ENCODE data around the gene ZBED6.

Gene ZBED6

DNA sequence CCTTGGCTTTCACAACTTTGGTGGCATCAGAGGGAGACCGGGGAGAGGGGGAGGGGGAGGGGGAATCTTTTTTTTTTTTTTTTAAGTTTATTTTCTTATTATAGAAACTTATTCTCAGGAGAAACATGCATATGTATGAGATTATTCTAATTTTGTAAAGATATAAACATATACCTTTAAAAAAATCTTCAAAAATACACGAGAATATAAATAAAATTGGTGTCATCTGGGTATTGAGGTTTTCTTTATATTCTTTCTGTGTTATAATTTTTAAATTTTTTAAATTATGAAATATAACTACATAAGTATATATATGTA, 47.1 kb downstream of the ZBED6 start:
- TF ChIP-seq PPARA (CRISPR knock-in tag; IDR thresholded peaks at IDR 0.05; ENCODE audit: borderline replicate concordance): no peak
- no peak for TF ChIP-seq OSR1 (CRISPR knock-in tag; IDR thresholded peaks at IDR 0.05)
- no peak for TF ChIP-seq RARB (CRISPR knock-in tag; IDR thresholded peaks at IDR 0.05)
- TF ChIP-seq, protein P1, sequence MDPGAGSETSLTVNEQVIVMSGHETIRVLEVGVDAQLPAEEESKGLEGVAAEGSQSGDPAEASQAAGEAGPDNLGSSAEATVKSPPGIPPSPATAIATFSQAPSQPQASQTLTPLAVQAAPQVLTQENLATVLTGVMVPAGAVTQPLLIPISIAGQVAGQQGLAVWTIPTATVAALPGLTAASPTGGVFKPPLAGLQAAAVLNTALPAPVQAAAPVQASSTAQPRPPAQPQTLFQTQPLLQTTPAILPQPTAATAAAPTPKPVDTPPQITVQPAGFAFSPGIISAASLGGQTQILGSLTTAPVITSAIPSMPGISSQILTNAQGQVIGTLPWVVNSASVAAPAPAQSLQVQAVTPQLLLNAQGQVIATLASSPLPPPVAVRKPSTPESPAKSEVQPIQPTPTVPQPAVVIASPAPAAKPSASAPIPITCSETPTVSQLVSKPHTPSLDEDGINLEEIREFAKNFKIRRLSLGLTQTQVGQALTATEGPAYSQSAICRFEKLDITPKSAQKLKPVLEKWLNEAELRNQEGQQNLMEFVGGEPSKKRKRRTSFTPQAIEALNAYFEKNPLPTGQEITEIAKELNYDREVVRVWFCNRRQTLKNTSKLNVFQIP (CRISPR knock-in tag; IDR thresholded peaks at IDR 0.05; ENCODE audit: borderline replicate concordance, low read depth): no peak
- no peak for TF ChIP-seq GLIS3 (CRISPR knock-in tag; IDR thresholded peaks at IDR 0.05)
- no peak for TF ChIP-seq ZNF8 (CRISPR knock-in tag; IDR thresholded peaks at IDR 0.05)
- TF ChIP-seq ZNF70 (CRISPR knock-in tag; IDR thresholded peaks at IDR 0.05): no peak
- no peak for TF ChIP-seq ZFP3 (CRISPR knock-in tag; IDR thresholded peaks at IDR 0.05)
- TF ChIP-seq ISL1 (CRISPR knock-in tag; IDR thresholded peaks at IDR 0.05): no peak
- no peak for TF ChIP-seq SNAI2 (CRISPR knock-in tag; IDR thresholded peaks at IDR 0.05)
- no peak for TF ChIP-seq ZNF565 (CRISPR knock-in tag; conservative IDR thresholded peaks at IDR 0.05; ENCODE audit: low read depth)
- no peak for TF ChIP-seq ESRRG (CRISPR knock-in tag; IDR thresholded peaks at IDR 0.05)
- TF ChIP-seq, protein P2, sequence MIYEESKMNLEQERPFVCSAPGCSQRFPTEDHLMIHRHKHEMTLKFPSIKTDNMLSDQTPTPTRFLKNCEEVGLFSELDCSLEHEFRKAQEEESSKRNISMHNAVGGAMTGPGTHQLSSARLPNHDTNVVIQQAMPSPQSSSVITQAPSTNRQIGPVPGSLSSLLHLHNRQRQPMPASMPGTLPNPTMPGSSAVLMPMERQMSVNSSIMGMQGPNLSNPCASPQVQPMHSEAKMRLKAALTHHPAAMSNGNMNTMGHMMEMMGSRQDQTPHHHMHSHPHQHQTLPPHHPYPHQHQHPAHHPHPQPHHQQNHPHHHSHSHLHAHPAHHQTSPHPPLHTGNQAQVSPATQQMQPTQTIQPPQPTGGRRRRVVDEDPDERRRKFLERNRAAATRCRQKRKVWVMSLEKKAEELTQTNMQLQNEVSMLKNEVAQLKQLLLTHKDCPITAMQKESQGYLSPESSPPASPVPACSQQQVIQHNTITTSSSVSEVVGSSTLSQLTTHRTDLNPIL (CRISPR knock-in tag; IDR thresholded peaks at IDR 0.05; ENCODE audit: low read depth): no peak
- TF ChIP-seq TCF4 (CRISPR knock-in tag; IDR thresholded peaks at IDR 0.05; ENCODE audit: borderline replicate concordance): no peak
- TF ChIP-seq, protein P3, sequence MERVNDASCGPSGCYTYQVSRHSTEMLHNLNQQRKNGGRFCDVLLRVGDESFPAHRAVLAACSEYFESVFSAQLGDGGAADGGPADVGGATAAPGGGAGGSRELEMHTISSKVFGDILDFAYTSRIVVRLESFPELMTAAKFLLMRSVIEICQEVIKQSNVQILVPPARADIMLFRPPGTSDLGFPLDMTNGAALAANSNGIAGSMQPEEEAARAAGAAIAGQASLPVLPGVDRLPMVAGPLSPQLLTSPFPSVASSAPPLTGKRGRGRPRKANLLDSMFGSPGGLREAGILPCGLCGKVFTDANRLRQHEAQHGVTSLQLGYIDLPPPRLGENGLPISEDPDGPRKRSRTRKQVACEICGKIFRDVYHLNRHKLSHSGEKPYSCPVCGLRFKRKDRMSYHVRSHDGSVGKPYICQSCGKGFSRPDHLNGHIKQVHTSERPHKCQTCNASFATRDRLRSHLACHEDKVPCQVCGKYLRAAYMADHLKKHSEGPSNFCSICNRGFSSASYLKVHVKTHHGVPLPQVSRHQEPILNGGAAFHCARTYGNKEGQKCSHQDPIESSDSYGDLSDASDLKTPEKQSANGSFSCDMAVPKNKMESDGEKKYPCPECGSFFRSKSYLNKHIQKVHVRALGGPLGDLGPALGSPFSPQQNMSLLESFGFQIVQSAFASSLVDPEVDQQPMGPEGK (CRISPR knock-in tag; IDR thresholded peaks at IDR 0.05; ENCODE audit: borderline replicate concordance): no peak
- TF ChIP-seq, protein P4, sequence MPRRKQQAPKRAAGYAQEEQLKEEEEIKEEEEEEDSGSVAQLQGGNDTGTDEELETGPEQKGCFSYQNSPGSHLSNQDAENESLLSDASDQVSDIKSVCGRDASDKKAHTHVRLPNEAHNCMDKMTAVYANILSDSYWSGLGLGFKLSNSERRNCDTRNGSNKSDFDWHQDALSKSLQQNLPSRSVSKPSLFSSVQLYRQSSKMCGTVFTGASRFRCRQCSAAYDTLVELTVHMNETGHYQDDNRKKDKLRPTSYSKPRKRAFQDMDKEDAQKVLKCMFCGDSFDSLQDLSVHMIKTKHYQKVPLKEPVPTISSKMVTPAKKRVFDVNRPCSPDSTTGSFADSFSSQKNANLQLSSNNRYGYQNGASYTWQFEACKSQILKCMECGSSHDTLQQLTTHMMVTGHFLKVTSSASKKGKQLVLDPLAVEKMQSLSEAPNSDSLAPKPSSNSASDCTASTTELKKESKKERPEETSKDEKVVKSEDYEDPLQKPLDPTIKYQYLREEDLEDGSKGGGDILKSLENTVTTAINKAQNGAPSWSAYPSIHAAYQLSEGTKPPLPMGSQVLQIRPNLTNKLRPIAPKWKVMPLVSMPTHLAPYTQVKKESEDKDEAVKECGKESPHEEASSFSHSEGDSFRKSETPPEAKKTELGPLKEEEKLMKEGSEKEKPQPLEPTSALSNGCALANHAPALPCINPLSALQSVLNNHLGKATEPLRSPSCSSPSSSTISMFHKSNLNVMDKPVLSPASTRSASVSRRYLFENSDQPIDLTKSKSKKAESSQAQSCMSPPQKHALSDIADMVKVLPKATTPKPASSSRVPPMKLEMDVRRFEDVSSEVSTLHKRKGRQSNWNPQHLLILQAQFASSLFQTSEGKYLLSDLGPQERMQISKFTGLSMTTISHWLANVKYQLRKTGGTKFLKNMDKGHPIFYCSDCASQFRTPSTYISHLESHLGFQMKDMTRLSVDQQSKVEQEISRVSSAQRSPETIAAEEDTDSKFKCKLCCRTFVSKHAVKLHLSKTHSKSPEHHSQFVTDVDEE (CRISPR knock-in tag; IDR thresholded peaks at IDR 0.05): no peak
- no peak for TF ChIP-seq ARNTL (CRISPR knock-in tag; IDR thresholded peaks at IDR 0.05; ENCODE audit: borderline replicate concordance, low read depth)
- no peak for ATAC-seq

DNA sequence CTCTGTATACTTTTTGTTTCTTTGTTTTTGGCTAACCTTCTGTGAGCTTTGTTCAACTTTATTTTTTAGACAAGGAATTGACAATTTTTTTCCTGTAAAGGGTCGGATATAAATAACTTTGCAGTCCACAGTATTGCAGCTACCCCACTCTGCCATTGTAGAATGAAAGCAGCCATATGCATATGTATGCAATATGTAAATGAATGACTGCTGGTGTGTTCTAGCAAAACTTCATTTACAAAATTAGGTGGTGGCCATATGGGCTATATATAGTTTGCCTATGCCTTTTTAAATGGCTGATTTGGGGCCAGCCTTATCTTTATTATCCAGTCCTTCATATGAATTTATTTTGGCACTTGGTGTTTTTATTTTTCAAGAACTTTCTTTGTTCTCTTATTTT, 48.0 kb downstream of the ZBED6 start:
- TF ChIP-seq TOX (CRISPR knock-in tag; IDR thresholded peaks at IDR 0.05; ENCODE audit: borderline replicate concordance): no peak
- ATAC-seq: no peak
